Stimulated activated naive B cell treated with anti-CD40 and anti-IgM and Interleukin-4, amounts not matched to agents 10 μg/mL and 1 μg/mL and 100 μg/mL, for 72 hours (primary cell): ENCODE data around the gene ANO10.
A peak's percentile ranks its signal among the peaks of the same experiment; 100 is the strongest.
"Not testable (repeated sequence)": the region's sequence is repeated elsewhere in the genome, so short reads cannot be mapped to it uniquely, and the experiment has no call there.

ENCODE experiments used
- ATAC-seq, 2 donors: fragments of 150-1000 bp; cut with Tn5 transposase; replicated peaks; 2 replicates each; pipeline ENCODE4 v1.10.0; 2021; ENCODE audit warnings: moderate library complexity in 1 of 2
- DNase-seq: peaks from one replicate; pipeline ENCODE4 v3.0.0; 2021
- H3K27ac Mint-ChIP-seq: one replicate; pipeline ENCODE4 v1.8.0; 2022; ENCODE audit warnings: mild to moderate bottlenecking, mixed read lengths
- H3K27me3 Mint-ChIP-seq, 2 donors: one replicate each; pipeline ENCODE4 v1.8.0; 2022; ENCODE audit warnings: mixed read lengths in 2 of 2
- H3K36me3 Mint-ChIP-seq, 2 donors: one replicate each; pipeline ENCODE4 v1.8.0; 2022; ENCODE audit warnings: mixed read lengths in 2 of 2, mild to moderate bottlenecking in 1 of 2
- H3K4me1 Mint-ChIP-seq, 2 donors: one replicate each; pipeline ENCODE4 v1.8.0; 2022; ENCODE audit warnings: mixed read lengths in 2 of 2, mild to moderate bottlenecking in 1 of 2
- H3K4me3 Mint-ChIP-seq, 2 donors: one replicate each; pipeline ENCODE4 v1.8.0; 2022; ENCODE audit warnings: mild to moderate bottlenecking in 2 of 2, mixed read lengths in 2 of 2, moderate library complexity in 1 of 2
- H3K9me3 Mint-ChIP-seq, 2 donors: one replicate each; pipeline ENCODE4 v1.8.0; 2022; ENCODE audit warnings: mixed read lengths in 2 of 2, mild to moderate bottlenecking in 1 of 2

The ANO10 gene, protein sequence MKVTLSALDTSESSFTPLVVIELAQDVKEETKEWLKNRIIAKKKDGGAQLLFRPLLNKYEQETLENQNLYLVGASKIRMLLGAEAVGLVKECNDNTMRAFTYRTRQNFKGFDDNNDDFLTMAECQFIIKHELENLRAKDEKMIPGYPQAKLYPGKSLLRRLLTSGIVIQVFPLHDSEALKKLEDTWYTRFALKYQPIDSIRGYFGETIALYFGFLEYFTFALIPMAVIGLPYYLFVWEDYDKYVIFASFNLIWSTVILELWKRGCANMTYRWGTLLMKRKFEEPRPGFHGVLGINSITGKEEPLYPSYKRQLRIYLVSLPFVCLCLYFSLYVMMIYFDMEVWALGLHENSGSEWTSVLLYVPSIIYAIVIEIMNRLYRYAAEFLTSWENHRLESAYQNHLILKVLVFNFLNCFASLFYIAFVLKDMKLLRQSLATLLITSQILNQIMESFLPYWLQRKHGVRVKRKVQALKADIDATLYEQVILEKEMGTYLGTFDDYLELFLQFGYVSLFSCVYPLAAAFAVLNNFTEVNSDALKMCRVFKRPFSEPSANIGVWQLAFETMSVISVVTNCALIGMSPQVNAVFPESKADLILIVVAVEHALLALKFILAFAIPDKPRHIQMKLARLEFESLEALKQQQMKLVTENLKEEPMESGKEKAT

DNA sequence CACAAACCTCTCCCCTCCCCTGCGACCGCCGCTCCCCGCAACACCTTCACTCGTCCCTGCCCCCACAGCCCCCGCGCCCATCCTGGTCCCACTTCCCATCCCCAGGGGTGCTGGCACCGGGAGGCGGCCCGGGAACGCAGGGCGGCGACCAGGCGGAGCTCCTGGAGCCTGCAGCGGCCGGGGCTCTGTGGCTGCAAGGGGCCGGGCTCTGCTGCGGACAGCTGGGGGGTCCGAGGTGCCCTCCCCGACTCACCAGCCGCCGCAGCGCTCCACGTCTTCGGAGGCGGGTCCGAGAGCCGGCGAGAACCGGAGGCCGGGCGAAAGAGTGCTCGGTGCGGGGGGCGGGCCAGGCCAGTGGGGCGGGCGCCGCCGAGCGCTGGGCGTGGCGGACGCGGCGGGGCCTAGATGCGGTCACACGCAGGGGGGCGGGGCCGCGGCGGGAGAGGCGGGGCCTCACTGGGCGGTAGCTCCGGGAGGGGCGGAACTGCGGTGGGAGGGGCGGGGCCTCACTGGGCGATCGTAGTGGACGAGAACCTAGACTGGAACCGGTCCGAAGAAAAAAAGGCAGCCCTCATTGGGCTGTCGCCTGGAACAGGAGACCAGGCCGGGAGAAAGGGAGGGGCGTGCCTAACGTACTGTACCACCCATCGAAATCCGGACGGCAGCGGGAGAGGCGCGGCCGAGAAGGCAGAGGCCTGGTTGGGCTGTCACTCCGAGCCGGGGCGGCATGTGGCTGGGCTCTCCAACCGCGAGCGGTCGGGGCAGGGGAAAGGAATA is at the start of gene ANO10:
Gene ANO10 (minus strand): TSS at position 356 of the 777 bp plus-strand sequence. CDS start 16,159 bp downstream, outside the sequence.
- H3K36me3 Mint-ChIP-seq = no peaks in the 10 kb centered on the region
- ATAC-seq (peak; percentile 92 to 93), DNase-seq (peak; percentile 94)
- H3K27me3 Mint-ChIP-seq = peaks cover 0 to 2% of the 10 kb centered on the region in 2 donors
- peak within 1 kb of the TSS; percentile 95 to 96 for H3K4me3 Mint-ChIP-seq
- H3K9me3 Mint-ChIP-seq = no peaks in the 10 kb centered on the region
- peaks cover 10 to 23% of the 10 kb centered on the region in 2 donors for H3K4me1 Mint-ChIP-seq
- H3K27ac Mint-ChIP-seq = peak within 1 kb of the TSS; percentile 94

DNA sequence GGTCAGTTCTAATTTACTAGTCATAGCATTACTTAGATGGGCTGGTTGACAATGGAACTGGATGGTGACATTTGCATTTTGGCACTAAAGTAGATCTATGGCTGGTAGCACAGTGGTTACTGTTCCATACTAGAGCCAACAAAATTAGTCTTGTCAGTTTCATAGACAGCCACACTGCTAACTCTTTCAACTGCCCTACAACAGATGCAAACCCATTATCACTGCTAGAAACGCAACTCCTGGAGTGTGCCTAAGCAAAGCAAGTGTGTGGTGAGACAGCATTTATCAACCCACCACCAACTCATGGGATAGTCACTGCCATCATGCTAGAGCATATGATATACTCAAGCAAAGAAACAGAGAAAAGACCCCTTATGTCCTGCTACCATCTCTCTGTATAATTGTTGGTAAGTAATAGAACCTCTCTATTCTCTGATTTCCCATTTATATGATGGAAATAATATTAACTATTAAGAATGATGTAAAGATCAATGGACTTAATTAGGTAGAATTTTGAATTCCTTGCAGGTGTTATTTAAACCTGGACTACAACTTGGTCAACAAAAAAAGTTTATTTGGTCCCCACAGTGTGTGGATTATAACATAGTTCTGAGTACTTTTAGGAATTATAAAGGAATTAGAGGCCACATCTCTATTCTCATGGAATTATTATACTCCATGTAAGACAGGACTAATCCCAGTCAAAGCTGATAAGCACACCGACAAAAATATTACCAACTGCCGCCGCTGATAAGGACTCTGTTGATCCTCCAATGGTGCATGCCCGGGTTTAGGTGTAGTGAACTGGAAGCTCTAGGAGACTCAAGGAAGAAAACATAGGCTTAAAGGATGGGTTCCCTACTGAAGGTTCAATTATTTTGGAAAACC is 49.1 kb upstream of the ANO10 start:
- no peak for ATAC-seq
- no peak for DNase-seq
- H3K4me1 Mint-ChIP-seq = no peaks in the 10 kb centered on the region
- H3K9me3 Mint-ChIP-seq = no peaks in the 10 kb centered on the region
- peaks cover 10 to 14% of the 10 kb centered on the region in 2 donors for H3K27me3 Mint-ChIP-seq
- H3K36me3 Mint-ChIP-seq = no peaks in the 10 kb centered on the region
- no peak overlapping the region for H3K27ac Mint-ChIP-seq
- H3K4me3 Mint-ChIP-seq = no peak overlapping the region

DNA sequence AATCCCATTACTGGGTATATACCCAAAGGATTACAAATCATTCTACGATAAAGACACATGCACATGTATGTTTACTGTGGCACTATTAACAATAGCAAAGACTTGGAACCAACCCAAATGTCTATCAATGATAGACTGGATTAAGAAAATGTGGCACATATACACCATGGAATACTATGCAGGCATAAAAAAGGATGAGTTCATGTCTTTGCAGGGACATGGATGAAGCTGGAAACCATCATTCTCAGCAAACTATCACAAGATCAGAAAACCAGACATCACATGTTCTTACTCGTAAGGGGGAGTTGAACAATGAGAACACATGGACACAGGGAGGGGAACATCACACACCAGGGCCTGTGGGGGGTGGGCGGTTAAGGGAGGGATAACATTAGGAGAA is 43.2 kb upstream of the ANO10 start:
- H3K36me3 Mint-ChIP-seq, H3K4me1 Mint-ChIP-seq, H3K27ac Mint-ChIP-seq, DNase-seq, ATAC-seq, H3K9me3 Mint-ChIP-seq, H3K4me3 Mint-ChIP-seq: not testable (repeated sequence)
- peaks cover 18 to 30% of the 10 kb centered on the region in 2 donors for H3K27me3 Mint-ChIP-seq

DNA sequence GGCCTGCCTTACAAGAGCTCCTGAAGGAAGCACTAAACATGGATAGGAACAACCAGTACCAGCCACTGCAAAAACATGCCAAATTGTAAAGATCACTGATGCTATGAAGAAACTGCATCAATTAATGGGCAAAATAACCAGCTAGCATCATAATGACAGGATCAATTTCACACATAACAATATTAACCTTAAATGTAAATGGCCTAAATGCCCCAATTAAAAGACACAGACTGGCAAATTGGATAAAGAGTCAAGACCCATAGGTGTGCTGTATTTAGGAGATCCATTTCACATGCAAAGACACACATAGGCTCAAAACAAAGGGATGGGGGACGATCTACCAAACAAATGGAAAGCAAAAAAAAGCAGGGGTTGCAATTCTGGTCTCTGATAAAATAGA is 39.6 kb upstream of the ANO10 start:
- H3K9me3 Mint-ChIP-seq = peaks cover 4 to 11% of the 10 kb centered on the region in 2 donors
- peaks cover 5 to 24% of the 10 kb centered on the region in 2 donors for H3K27me3 Mint-ChIP-seq

DNA sequence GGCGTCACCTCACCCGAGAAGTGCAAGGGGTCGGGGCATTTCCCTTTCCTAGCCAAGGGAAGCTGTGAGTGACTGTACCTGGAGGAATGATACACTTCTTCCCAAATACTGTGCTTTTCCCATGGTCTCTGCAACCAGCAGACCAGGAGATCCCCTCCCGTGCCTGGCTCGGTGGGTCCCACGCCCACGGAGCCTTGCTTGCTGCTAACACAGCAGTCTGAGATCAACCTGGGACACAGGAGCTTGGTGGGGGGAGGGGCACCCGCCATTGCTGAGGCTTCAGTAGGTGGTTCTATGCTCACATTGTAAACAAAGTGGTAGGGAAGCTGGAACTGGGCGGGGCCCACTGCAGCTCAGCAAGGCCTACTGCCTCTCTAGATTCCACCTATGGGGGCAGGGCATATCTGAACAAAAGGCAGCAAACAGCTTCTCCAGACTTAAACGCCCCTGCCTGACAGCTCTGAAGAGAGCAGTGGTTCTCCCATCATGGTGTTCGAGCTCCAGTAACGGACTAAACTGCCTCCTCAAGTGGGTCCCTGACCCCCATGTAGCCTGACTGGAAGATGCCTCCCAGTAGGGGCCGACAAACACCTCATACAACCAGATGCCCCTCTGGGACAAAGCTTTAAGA is 37.6 kb upstream of the ANO10 start:
- no peak for ATAC-seq
- Mint-ChIP-seq H3K9me3 (peaks cover 4 to 11% of the 10 kb centered on the region in 2 donors), H3K36me3 (peaks cover 1 to 3% of the 10 kb centered on the region in 2 donors), H3K4me3 (no peak overlapping the region), H3K4me1 (no peaks in the 10 kb centered on the region), H3K27ac (no peak overlapping the region), H3K27me3 (peaks cover 5 to 24% of the 10 kb centered on the region in 2 donors)
- no peak for DNase-seq

More for the DNA sequence above, 39.6 kb upstream of the ANO10 start:
- H3K36me3 Mint-ChIP-seq, H3K27ac Mint-ChIP-seq, H3K4me1 Mint-ChIP-seq, DNase-seq, H3K4me3 Mint-ChIP-seq, ATAC-seq: not testable (repeated sequence)

DNA sequence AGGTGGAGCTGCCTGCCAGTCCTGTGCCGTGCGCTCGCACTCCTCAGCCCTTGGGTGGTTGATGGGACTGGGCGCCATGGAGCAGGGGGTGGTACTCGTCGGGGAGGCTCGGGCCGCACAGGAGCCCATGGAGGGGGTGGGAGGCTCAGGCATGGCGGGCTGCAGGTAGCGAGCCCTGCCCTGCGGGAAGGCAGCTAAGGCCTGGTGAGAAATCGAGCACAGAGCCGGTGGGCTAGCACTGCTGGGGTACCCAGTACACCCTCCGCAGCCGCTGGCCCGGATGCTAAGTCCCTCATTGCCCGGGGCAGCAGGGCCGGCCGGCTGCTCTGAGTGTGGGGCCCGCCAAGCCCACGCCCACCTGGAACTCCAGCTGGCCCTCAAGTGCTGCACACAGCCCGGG is 34.6 kb upstream of the ANO10 start:
- H3K9me3 Mint-ChIP-seq, DNase-seq, H3K4me1 Mint-ChIP-seq, H3K4me3 Mint-ChIP-seq, H3K36me3 Mint-ChIP-seq, H3K27ac Mint-ChIP-seq, ATAC-seq: not testable (repeated sequence)
- H3K27me3 Mint-ChIP-seq = peaks cover 5 to 18% of the 10 kb centered on the region in 2 donors

DNA sequence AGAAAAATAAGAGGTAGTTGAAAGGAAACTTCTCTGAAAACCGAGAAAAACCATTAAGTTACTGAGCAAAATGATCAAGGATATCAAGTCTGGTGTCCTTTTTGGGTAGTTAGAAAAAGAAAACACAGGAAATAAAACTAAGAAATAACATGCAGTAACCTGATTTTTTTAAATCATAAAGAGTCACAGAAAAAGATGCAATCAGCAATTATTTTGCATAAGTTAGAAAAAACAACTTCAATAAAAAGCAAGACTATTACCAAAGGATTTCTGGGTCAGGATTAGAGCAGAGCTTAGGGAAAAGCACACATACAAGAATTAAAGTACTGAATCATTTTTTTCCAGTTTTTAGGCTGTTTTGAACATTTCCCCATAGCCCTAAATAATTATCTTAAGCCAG is 28.5 kb upstream of the ANO10 start:
- Mint-ChIP-seq H3K4me3 (no peak overlapping the region), H3K9me3 (no peaks in the 10 kb centered on the region), H3K36me3 (no peaks in the 10 kb centered on the region), H3K27me3 (peaks cover 7 to 23% of the 10 kb centered on the region in 2 donors), H3K27ac (no peak overlapping the region), H3K4me1 (no peaks in the 10 kb centered on the region)
- ATAC-seq (no peak), DNase-seq (no peak)

DNA sequence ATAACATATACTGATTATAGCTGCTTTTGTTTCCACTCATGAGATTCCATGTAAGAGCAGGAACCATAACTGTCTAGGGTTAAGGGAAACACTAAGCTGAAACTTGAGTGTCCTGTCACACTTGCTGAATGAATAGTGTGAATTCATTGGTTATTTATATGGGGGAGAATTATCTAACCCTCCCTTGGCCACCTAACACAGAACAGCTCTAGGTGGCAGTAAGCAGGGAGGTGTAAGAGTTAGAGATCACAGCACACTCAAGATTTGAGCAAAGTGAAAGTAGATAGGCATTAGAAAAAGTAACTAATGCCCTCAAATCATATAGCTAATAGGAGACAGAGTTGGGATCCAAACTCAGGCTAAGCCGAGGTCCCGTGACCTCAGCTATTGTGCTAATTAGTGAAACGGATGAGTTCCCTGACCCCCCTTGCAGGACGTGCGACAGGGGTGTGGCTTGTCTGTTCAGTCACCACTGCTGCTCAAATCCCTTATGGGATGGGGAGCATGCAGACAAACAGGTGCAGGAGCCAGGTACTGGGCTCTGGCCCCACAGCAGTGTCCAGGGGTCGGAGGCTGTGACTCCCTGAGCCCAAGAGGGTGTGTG is 27.7 kb upstream of the ANO10 start:
- H3K9me3 Mint-ChIP-seq = no peaks in the 10 kb centered on the region
- DNase-seq (no peak), ATAC-seq (no peak)
- H3K27ac Mint-ChIP-seq = no peak overlapping the region
- peaks cover 11 to 26% of the 10 kb centered on the region in 2 donors for H3K27me3 Mint-ChIP-seq
- H3K4me1 Mint-ChIP-seq = no peaks in the 10 kb centered on the region
- no peaks in the 10 kb centered on the region for H3K36me3 Mint-ChIP-seq
- no peak overlapping the region for H3K4me3 Mint-ChIP-seq

DNA sequence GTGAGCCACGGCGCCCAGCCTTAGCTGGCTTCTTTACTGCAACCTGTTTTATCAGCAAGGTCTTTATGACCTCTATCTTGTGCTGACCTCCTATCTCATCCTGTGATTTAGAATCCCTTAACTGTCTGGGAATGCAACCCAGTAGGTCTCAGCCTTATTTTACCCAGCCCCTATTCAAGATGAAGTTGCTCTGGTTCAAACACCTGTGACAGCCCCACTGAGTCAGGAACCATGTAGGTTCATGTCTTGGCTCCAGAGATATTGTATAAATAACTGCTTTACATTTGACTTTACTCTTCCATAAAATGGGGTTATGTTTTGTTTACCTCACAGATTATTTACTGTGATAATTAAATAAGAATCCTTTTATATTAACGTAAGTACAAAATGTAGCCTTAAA is 27.1 kb upstream of the ANO10 start:
- Mint-ChIP-seq H3K9me3 (no peaks in the 10 kb centered on the region), H3K4me3 (no peak overlapping the region), H3K27ac (no peak overlapping the region), H3K27me3 (peaks cover 14 to 28% of the 10 kb centered on the region in 2 donors), H3K36me3 (no peaks in the 10 kb centered on the region), H3K4me1 (no peaks in the 10 kb centered on the region)
- ATAC-seq (no peak), DNase-seq (no peak)

DNA sequence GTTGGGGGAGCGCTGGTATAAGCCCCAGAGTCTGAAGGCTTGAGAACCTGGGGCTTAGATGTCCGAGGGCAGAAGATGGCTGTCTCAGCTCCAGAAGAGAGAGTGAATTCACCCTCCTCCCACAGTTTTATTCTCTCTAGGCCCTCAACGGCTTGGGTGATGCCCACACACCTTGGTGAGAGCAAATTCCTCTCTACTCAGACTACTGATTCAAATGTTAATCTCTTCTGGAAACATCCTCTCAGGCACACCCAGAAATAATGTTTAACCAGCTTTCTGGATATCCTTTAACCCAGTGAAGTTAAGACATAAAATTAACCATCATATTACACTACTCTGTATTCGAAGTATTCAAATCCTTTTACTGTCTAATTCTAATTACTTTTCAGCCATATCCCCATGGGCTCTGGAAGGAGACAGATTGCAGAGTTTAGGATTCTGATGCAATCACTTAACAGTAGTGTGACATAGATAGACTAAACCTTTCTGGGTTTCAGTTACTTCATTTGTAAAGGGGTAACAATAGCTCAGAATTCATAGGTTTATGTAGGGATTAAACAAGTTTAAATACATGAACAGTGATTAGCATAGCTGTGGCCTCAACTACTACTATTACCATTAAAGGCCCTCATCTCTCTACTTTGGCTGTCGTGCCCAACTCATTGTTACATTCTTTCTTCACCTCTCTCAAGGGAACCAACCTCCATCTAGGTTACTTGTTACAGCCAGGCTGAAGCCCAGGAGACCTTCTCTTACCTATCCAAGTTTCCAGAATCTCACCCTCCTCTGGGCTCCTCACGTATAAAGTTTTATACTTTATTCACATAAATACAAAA is 25.7 kb upstream of the ANO10 start:
- Mint-ChIP-seq H3K27me3 (peaks cover 18 to 30% of the 10 kb centered on the region in 2 donors), H3K9me3 (no peaks in the 10 kb centered on the region), H3K4me3 (no peak overlapping the region), H3K4me1 (no peaks in the 10 kb centered on the region), H3K27ac (no peak overlapping the region), H3K36me3 (no peaks in the 10 kb centered on the region)
- DNase-seq (no peak), ATAC-seq (no peak)

DNA sequence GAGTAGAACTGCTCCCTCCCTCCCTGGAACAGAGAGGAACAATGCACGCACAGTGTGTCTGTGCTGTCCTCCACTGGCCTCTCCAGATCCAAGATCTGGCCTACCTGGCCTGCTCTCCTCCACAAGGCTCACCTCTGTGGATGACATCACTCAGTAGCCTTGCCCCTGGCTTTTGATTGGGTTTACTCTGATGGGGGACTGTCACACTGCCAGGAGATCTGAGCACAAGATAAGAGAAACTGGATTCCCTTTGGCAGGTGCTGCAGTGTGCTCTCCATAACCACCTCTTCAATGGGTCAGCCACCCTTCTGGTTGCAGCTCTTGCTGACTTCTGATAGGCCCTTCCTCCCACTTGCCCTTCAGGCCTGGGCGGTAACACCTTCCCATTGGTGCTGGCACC is 22.6 kb upstream of the ANO10 start:
- H3K27ac Mint-ChIP-seq = no peak overlapping the region
- no peaks in the 10 kb centered on the region for H3K9me3 Mint-ChIP-seq
- ATAC-seq = no peak
- no peaks in the 10 kb centered on the region for H3K4me1 Mint-ChIP-seq
- no peak for DNase-seq
- no peak overlapping the region for H3K4me3 Mint-ChIP-seq
- H3K36me3 Mint-ChIP-seq = no peaks in the 10 kb centered on the region
- peaks cover 11 to 26% of the 10 kb centered on the region in 2 donors for H3K27me3 Mint-ChIP-seq

DNA sequence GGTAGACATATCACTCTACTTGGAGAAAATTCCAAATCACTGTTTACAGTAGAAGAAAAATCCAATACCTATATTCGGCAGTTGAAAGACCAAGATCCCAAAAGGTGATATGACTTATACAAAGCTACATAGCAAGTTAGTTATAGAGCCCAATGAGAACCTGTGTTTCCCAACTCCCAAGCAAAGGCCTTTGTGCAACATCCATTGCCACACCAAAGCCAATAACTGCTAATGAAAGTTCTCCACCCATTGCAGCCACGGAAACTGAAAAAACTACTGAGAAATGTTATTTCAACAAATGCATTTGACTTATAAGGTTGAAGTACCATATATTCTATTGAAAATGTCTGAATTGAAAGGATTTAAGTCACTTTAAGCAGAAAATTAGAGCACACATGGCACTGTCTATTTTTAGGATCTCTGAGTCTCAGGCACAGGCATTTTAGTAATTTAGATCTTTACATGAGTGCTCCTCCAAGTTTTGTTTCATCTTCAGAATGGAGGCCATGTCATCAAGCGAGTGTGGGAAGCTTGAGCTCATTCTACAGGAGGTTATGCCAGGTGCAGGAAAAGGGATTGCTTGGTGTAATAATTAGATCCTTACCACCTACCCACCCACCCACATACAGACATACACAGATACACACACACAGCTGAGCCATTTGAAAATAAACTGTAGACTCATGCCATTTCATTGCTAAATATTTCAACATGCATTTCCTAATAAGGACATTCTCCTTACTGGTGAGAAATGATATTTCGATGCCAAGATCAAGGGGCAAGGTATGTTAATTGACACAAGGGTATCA is 19.7 kb upstream of the ANO10 start:
- peaks cover 19 to 20% of the 10 kb centered on the region in 2 donors for H3K27me3 Mint-ChIP-seq

More for the DNA sequence above, 19.7 kb upstream of the ANO10 start:
- peaks cover 0 to 7% of the 10 kb centered on the region in 2 donors for H3K4me1 Mint-ChIP-seq
- H3K9me3 Mint-ChIP-seq = no peaks in the 10 kb centered on the region
- no peaks in the 10 kb centered on the region for H3K36me3 Mint-ChIP-seq
- no peak overlapping the region for H3K27ac Mint-ChIP-seq
- ATAC-seq (no peak), DNase-seq (no peak)
- H3K4me3 Mint-ChIP-seq = no peak overlapping the region
